Thyroid gland (tissue), 4 donors: Measurements from ENCODE around the gene GRIN3B.

Experiments
- POLR2A ChIP-seq, 2 donors: fragments of 450-650 bp; IDR thresholded peaks; one replicate each; pipeline ENCODE4 v1.6.1; 2017; ENCODE audit warnings: antibody characterized with exemption in 2 of 2, mild to moderate bottlenecking in 2 of 2, moderate library complexity in 1 of 2
- TF ChIP-seq, protein P1 (sequence below), 6 experiments: fragments of 200-600 bp in 3 of 6; fragments of 450-650 bp in 3 of 6; sonication (generic) in 3 of 6; IDR thresholded peaks; one replicate each; pipeline ENCODE4 v1.5.1; 2016 to 2019; ENCODE audit warnings: antibody characterized with exemption in 6 of 6, mild to moderate bottlenecking in 2 of 6, inconsistent platforms in 1 of 6, moderate library complexity in 1 of 6

DNA sequence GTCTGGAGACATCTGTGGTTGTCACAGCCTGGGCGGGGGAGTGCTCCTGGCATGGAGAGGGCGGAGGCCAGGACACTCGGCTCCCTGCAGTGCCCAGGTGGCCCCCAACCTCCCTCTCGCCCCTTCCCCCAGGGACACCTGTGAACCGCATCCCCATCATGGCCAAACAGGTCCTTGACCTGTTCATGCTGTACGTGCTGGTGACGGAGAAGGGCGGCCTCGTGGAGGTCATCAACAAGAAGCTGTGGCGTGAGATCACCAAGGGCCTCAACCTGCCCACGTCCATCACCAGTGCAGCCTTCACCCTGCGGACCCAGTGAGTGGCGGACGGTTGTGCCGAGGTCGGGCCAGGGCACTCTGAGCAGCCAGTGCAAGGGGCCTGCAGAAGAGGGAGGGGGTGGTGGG is 36.1 kb upstream of the GRIN3B start:
- TF ChIP-seq, protein P1, sequence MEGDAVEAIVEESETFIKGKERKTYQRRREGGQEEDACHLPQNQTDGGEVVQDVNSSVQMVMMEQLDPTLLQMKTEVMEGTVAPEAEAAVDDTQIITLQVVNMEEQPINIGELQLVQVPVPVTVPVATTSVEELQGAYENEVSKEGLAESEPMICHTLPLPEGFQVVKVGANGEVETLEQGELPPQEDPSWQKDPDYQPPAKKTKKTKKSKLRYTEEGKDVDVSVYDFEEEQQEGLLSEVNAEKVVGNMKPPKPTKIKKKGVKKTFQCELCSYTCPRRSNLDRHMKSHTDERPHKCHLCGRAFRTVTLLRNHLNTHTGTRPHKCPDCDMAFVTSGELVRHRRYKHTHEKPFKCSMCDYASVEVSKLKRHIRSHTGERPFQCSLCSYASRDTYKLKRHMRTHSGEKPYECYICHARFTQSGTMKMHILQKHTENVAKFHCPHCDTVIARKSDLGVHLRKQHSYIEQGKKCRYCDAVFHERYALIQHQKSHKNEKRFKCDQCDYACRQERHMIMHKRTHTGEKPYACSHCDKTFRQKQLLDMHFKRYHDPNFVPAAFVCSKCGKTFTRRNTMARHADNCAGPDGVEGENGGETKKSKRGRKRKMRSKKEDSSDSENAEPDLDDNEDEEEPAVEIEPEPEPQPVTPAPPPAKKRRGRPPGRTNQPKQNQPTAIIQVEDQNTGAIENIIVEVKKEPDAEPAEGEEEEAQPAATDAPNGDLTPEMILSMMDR (IDR thresholded peaks at IDR 0.05), result no peak
- TF ChIP-seq POLR2A (IDR thresholded peaks at IDR 0.05), result no peak
